Activated CD4-positive, alpha-beta memory T cell treated with anti-CD3 and anti-CD28 coated beads, Interleukin-2, amount 10 ng/mL, durations not matched to agents 7 days and 5 days (primary cell): Measurements from ENCODE around the gene CCDC51. TPM values are rescaled to one million over a fixed set of nuclear protein-coding genes. Genes with fewer than 3 reads are reported as not detected.

Experiments used
- CTCF ChIA-PET: fragments of 350-600 bp; sonication (Branson Sonifier 250); formaldehyde crosslinking; loops from one replicate; lab custom pipeline; 2021; ENCODE audit warnings: antibody characterized with exemption, inconsistent platforms; lab: Charles Lee
- POLR2A ChIA-PET: fragments of 350-600 bp; sonication (Branson Sonifier 250); formaldehyde crosslinking; loops from one replicate; lab custom pipeline; 2021; ENCODE audit warnings: antibody characterized with exemption; lab: Charles Lee
- DNase-seq: peaks from one replicate; pipeline ENCODE4 v3.0.0-alpha.2; 2020
- H3K27ac Mint-ChIP-seq: one replicate; pipeline ENCODE4 v1.8.0; 2021; ENCODE audit warnings: mild to moderate bottlenecking, mixed read lengths
- H3K27me3 Mint-ChIP-seq: one replicate; pipeline ENCODE4 v1.8.0; 2021; ENCODE audit warnings: mixed read lengths
- H3K36me3 Mint-ChIP-seq: one replicate; pipeline ENCODE4 v1.8.0; 2021; ENCODE audit warnings: low read depth, mixed read lengths
- H3K4me1 Mint-ChIP-seq: one replicate; pipeline ENCODE4 v1.8.0; 2021; ENCODE audit warnings: mixed read lengths
- H3K4me3 Mint-ChIP-seq: one replicate; pipeline ENCODE4 v1.8.0; 2021; ENCODE audit warnings: mild to moderate bottlenecking, mixed read lengths
- H3K9me3 Mint-ChIP-seq: one replicate; pipeline ENCODE4 v1.8.0; 2021; ENCODE audit warnings: mixed read lengths
- total RNA-seq, 2 experiments: library from RNA; stranded (reverse); gene quantifications; one replicate each; pipeline ENCODE4 v1.2.3, GENCODE V29; 2021

The CCDC51 gene
- total RNA-seq, 2 experiments from 2014 or later: 14.9 to 17.5 TPM

- H3K27ac Mint-ChIP-seq: peak overlapping the region; percentile 93
- peak overlapping the region; percentile 89 for H3K4me3 Mint-ChIP-seq
- H3K27me3 Mint-ChIP-seq: no peaks in the 10 kb centered on the region
- peaks cover 48% of the 10 kb centered on the region for H3K36me3 Mint-ChIP-seq
- ChIA-PET CTCF (interaction anchor here (0.6 to 3.3 kb wide), 5 partner anchors 31 to 603 kb away, joined by 3 to 17 read pairs (median 3); no protein-coding TSS in a partner anchor), POLR2A (interaction anchor here (1.9 to 3.5 kb wide), 2 partner anchors 25 to 30 kb away, joined by 16 to 69 read pairs; a partner anchor contains a TSS)
- no peak for DNase-seq
- no peaks in the 10 kb centered on the region for H3K9me3 Mint-ChIP-seq
- peaks cover 59% of the 10 kb centered on the region for H3K4me1 Mint-ChIP-seq
These were observed 2.0 kb upstream of the CCDC51 start for GRCh38 chr3:48441940-48442339.

GRCh38 chr3:48440590-48440958 is 655 bp upstream of the CCDC51 start:
- CTCF ChIA-PET: interaction anchor here (1.3 to 3.3 kb wide), 11 partner anchors 22 to 172 kb away, joined by 3 to 30 read pairs (median 6); partner anchors contain the start of gene PFKFB4

DNA sequence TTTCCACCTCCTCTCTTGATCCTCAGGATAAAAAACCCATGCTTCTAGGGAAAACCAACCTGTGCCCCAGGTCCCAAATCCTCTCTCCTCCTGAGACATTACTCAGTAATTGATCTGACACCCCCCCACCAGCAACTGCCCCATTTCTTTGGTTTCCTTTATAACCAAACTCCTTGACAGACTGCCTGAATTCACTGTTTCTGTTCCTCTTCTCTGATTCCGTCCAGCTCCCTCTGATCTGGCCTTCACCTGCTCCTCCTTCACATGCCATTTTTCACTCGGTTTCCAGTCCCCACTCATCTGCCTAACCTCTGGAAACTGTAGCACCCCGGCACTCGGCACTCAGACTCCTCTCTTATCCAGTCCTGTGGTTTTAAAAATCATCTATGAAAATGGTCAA is 2.1 kb downstream of the CCDC51 start:
- H3K9me3 Mint-ChIP-seq: no peaks in the 10 kb centered on the region
- no peaks in the 10 kb centered on the region for H3K27me3 Mint-ChIP-seq
- peaks cover 49% of the 10 kb centered on the region for H3K4me1 Mint-ChIP-seq
- H3K36me3 Mint-ChIP-seq: peaks cover 35% of the 10 kb centered on the region
- CTCF ChIA-PET: interaction anchor here (2.8 to 6.4 kb wide), 3 partner anchors 34 to 115 kb away, joined by 43 to 261 read pairs (median 180); partner anchors contain the start of genes PFKFB4 and SHISA5
- H3K4me3 Mint-ChIP-seq: no peak overlapping the region
- DNase-seq: no peak
- POLR2A ChIA-PET: interaction anchor here (2.8 kb wide), 1 partner anchor 8 kb away, joined by 24 read pairs; the partner anchor contains the start of gene ATRIP
- H3K27ac Mint-ChIP-seq: peak overlapping the region; percentile 24

More at GRCh38 chr3:48440590-48440958, 655 bp upstream of the CCDC51 start:
- H3K4me1 Mint-ChIP-seq: peaks cover 48% of the 10 kb centered on the region
- peak overlapping the region; percentile 89 for H3K4me3 Mint-ChIP-seq
- no peak for DNase-seq
- peak overlapping the region; percentile 93 for H3K27ac Mint-ChIP-seq
- no peaks in the 10 kb centered on the region for H3K27me3 Mint-ChIP-seq
- H3K9me3 Mint-ChIP-seq: no peaks in the 10 kb centered on the region
- peaks cover 39% of the 10 kb centered on the region for H3K36me3 Mint-ChIP-seq
- POLR2A ChIA-PET: interaction anchor here (0.8 to 3.5 kb wide), 21 partner anchors 8 to 900 kb away, joined by 3 to 69 read pairs (median 5); partner anchors contain the start of genes CDC25A, IP6K2, NDUFAF3 and PFKFB4

DNA sequence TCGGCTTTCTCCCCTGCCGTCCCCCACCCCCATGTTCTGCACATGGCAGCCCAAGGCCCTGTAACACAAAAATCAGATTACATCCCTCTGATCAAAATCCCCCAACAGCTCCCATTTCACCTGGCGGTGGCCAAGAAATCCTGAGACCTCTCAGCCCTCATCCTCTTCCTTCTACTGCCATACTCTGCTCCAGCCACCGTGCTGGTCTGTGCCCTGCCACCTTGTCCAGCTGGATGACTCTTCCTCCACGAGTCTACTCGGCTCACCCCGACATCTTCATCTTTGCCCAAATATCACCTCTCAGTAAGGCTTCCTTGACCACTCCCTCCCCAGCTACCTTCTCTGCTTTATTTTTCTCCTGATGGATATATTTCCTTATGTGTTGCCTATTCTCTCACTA is 3.1 kb downstream of the CCDC51 start:
- Mint-ChIP-seq H3K4me3 (no peak overlapping the region), H3K27ac (no peak overlapping the region), H3K36me3 (peaks cover 32% of the 10 kb centered on the region), H3K27me3 (no peaks in the 10 kb centered on the region), H3K4me1 (peaks cover 42% of the 10 kb centered on the region), H3K9me3 (no peaks in the 10 kb centered on the region)
- ChIA-PET POLR2A (interaction anchor here (0.7 to 2.8 kb wide), 8 partner anchors 9 to 248 kb away, joined by 3 to 24 read pairs (median 6); partner anchors contain the start of genes ATRIP, CDC25A and ZNF589), CTCF (interaction anchor here (0.6 to 6.4 kb wide), 37 partner anchors 10 to 887 kb away, joined by 3 to 261 read pairs (median 12); partner anchors contain the start of genes ATRIP, NCKIPSD, PFKFB4 and SHISA5)
- no peak for DNase-seq

- ChIA-PET POLR2A (interaction anchor here (0.7 to 2.8 kb wide), 13 partner anchors 10 to 585 kb away, joined by 3 to 24 read pairs (median 4); partner anchors contain the start of genes ATRIP, CDC25A, NDUFAF3 and ZNF589), CTCF (interaction anchor here (0.6 to 6.4 kb wide), 85 partner anchors 10 to 886 kb away, joined by 3 to 261 read pairs (median 5); partner anchors contain the start of genes ATRIP, IP6K2, NCKIPSD and NME6)
- H3K36me3 Mint-ChIP-seq: peaks cover 32% of the 10 kb centered on the region
- DNase-seq: no peak
- H3K4me3 Mint-ChIP-seq: no peak overlapping the region
- no peaks in the 10 kb centered on the region for H3K9me3 Mint-ChIP-seq
- no peaks in the 10 kb centered on the region for H3K27me3 Mint-ChIP-seq
- no peak overlapping the region for H3K27ac Mint-ChIP-seq
- peaks cover 39% of the 10 kb centered on the region for H3K4me1 Mint-ChIP-seq
These were observed 3.5 kb downstream of the CCDC51 start for GRCh38 chr3:48436477-48436787.

DNA sequence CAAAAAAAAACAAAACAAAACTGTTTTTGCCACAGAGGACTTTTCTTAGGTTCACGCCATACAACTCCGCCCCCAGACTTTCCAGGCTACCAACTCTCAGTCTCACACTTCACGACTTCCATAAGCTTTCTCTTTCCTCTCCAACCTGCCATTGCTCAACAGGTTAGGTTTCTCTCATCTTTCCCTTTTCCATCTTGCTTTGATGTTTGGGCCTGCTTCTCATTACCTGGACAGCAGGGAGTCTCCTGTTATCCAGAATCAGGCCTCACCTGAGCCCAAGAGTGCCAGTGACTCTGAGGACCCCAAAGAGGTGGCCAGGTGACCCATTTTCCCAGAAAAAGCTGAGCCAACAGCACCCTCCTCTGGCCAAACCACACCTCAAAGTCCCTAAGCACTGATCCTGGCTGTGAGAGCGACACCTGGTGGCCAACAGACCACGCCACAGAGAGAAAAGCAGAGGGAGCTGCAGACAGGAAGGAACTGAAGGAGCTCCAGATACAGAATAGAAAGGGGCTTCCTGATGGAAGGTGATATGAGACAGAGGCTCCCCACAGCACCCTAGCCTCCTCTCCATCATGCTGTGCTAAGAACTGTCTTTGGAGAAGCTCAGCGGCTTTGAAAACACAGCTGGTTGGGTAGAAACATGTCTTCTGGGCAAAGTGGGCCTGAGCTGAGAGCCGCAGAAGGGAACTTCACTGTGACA is 4.0 kb downstream of the CCDC51 start:
- Mint-ChIP-seq H3K36me3 (peaks cover 30% of the 10 kb centered on the region), H3K4me3 (no peak overlapping the region), H3K27ac (no peak overlapping the region), H3K4me1 (peaks cover 38% of the 10 kb centered on the region), H3K9me3 (no peaks in the 10 kb centered on the region), H3K27me3 (no peaks in the 10 kb centered on the region)
- CTCF ChIA-PET: interaction anchor here (0.6 to 6.4 kb wide), 87 partner anchors 9 to 886 kb away, joined by 3 to 261 read pairs (median 5); partner anchors contain the start of genes ATRIP, IP6K2, NCKIPSD and NME6
- DNase-seq: peak; percentile 85
- POLR2A ChIA-PET: interaction anchor here (0.7 to 2.8 kb wide), 15 partner anchors 10 to 586 kb away, joined by 3 to 24 read pairs (median 4); partner anchors contain the start of genes ATRIP, CDC25A, NDUFAF3 and ZNF589

DNA sequence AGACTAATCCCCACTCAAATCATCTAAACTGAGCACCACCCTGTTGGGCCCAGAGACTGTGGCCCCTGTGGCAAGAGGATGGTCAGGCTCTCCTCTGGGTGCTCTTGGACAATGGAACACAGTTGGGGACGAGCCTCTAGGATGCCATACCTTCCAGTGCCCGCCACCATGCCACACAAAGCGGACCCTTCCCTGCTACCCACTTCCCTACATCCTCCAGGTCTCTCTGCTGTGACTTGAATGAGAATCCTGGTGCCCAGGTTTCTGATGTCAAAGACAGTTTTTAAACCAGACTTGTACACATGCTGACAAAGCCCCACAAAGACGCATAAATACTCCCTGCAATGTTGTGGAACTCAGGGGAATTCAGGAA is 4.7 kb downstream of the CCDC51 start:
- ChIA-PET POLR2A (interaction anchor here (0.7 to 2.8 kb wide), 6 partner anchors 11 to 247 kb away, joined by 3 to 24 read pairs (median 7); partner anchors contain the start of genes ATRIP and CDC25A), CTCF (interaction anchor here (0.6 to 6.4 kb wide), 44 partner anchors 8 to 247 kb away, joined by 3 to 261 read pairs (median 11); partner anchors contain the start of genes ATRIP, PFKFB4, SHISA5 and SLC26A6)
- Mint-ChIP-seq H3K36me3 (peaks cover 30% of the 10 kb centered on the region), H3K4me3 (no peak overlapping the region), H3K4me1 (peaks cover 40% of the 10 kb centered on the region), H3K27me3 (no peaks in the 10 kb centered on the region), H3K9me3 (no peaks in the 10 kb centered on the region), H3K27ac (no peak overlapping the region)
- DNase-seq: no peak

- H3K36me3 Mint-ChIP-seq: peaks cover 28% of the 10 kb centered on the region
- H3K27ac Mint-ChIP-seq: no peak overlapping the region
- no peak overlapping the region for H3K4me3 Mint-ChIP-seq
- H3K4me1 Mint-ChIP-seq: peaks cover 40% of the 10 kb centered on the region
- ChIA-PET CTCF (interaction anchor here (1.1 to 6.4 kb wide), 7 partner anchors 14 to 166 kb away, joined by 3 to 261 read pairs (median 20); partner anchors contain the start of genes ATRIP and PFKFB4), POLR2A (interaction anchor here (1.0 to 2.6 kb wide), 3 partner anchors 34 to 161 kb away, joined by 3 to 13 read pairs (median 3); no protein-coding TSS in a partner anchor)
- no peaks in the 10 kb centered on the region for H3K27me3 Mint-ChIP-seq
- no peaks in the 10 kb centered on the region for H3K9me3 Mint-ChIP-seq
- no peak for DNase-seq
These were observed 5.2 kb downstream of the CCDC51 start for GRCh38 chr3:48434591-48435222.

- H3K27ac Mint-ChIP-seq: no peak overlapping the region
- DNase-seq: no peak
- no peaks in the 10 kb centered on the region for H3K27me3 Mint-ChIP-seq
- no peak overlapping the region for H3K4me3 Mint-ChIP-seq
- peaks cover 28% of the 10 kb centered on the region for H3K36me3 Mint-ChIP-seq
- CTCF ChIA-PET: interaction anchor here (0.6 to 6.4 kb wide), 9 partner anchors 15 to 201 kb away, joined by 3 to 261 read pairs (median 4); partner anchors contain the start of genes ATRIP and PFKFB4
- no peaks in the 10 kb centered on the region for H3K9me3 Mint-ChIP-seq
- H3K4me1 Mint-ChIP-seq: peaks cover 34% of the 10 kb centered on the region
- POLR2A ChIA-PET: interaction anchor here (0.6 to 1.1 kb wide), 4 partner anchors 33 to 160 kb away, joined by 3 read pairs; no protein-coding TSS in a partner anchor
These were observed 6.3 kb downstream of the CCDC51 start for GRCh38 chr3:48433472-48434118.

DNA sequence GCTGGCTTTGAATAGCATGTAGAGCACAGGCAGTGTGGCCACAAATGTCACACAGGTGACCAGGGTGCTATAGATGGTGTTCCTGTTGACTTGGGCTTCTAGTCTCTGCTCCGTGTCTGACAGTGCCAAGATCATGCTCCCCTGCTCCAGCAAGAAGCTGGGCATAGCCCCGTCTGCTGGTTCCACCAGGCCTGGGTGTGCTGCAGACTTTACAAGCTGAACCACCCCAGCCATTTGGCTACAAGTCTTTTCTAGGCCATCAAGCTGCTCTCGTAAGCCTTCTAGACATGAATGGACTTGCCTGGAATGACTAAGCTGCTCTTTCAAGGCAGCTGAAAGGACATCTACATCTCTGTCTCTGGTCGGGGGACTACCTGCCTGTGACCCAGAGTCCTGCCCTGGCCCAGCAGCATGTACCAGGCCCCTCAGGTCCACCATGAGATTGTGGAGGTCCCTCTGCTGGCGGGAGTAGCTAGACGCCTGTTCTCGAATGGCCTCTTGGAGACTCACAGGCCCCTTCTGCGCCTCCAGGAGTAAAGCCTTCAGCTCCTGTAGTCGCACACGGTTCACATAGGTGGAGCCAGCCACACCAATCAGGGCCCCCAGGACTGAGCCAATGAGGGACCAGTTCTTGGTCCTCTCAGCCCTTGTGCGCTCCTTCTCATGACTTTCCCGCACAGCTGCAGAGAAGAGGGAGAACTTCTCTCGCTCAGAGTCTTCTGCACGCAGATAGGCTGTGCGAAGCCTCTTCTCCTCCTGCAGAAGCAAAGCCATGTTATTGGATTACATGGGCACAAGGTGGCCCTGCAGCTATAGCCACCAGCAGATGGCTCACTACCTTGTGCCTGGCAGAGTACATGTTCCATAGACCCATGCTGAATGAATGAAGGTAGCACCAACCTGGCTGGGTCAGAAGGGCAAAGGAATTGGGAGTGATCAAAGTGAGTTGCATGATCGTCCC is 7.2 kb downstream of the CCDC51 start:
- DNase-seq: no peak
- ChIA-PET CTCF (interaction anchor here (0.9 to 6.4 kb wide), 5 partner anchors 13 to 200 kb away, joined by 3 to 261 read pairs (median 4); partner anchors contain the start of gene ATRIP), POLR2A (interaction anchor here (0.9 to 1.4 kb wide), 3 partner anchors 8 to 14 kb away, joined by 3 to 5 read pairs (median 3); partner anchors contain the start of genes ATRIP and TMA7)
- Mint-ChIP-seq H3K27me3 (peaks cover 9% of the 10 kb centered on the region), H3K4me3 (no peak overlapping the region), H3K9me3 (no peaks in the 10 kb centered on the region), H3K36me3 (peaks cover 28% of the 10 kb centered on the region), H3K27ac (no peak overlapping the region), H3K4me1 (peaks cover 29% of the 10 kb centered on the region)
